ENCODE data around the gene PPP2R1B. TPM values are rescaled to one million over a fixed set of nuclear protein-coding genes. Genes with fewer than 3 reads are reported as not detected.

Gene PPP2R1B
- total and polyA plus RNA-seq, 2 of the 8 experiments (the other 6 are each of a cell fraction or from before 2014, with no cell fraction given) = 25.8 to 87.0 TPM

- TF ChIP-seq BCL11A (IDR thresholded peaks at IDR 0.05; ENCODE audit: low read depth in 2 of 2, low read length in 2 of 2) (no peak), USF2 (IDR thresholded peaks at IDR 0.05; ENCODE audit: low read length) (no peak), RFX5 (IDR thresholded peaks at IDR 0.05; ENCODE audit: borderline replicate concordance, low read depth, low read length) (no peak), CHD2 (IDR thresholded peaks at IDR 0.05; ENCODE audit: low read length) (no peak), TAF7 (optimal IDR thresholded peaks at IDR 0.05; ENCODE audit: borderline replicate concordance, low read depth, low read length) (no peak), NANOG (IDR thresholded peaks at IDR 0.05; ENCODE audit: insufficient read depth, low read depth, low read length, poor library complexity, severe bottlenecking) (no peak)
- TF ChIP-seq, protein P1, sequence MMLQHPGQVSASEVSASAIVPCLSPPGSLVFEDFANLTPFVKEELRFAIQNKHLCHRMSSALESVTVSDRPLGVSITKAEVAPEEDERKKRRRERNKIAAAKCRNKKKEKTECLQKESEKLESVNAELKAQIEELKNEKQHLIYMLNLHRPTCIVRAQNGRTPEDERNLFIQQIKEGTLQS (IDR thresholded peaks at IDR 0.05; ENCODE audit: insufficient read depth, low read depth, low read length) = no peak
Measured at GRCh38 chr11:111688013-111688412, 78.2 kb downstream of the PPP2R1B start (continued).

Measured in H1 (cell line).